Small intestine (tissue), 7 donors: ENCODE data around the gene TTC39B. TPM values are rescaled to one million over a fixed set of nuclear protein-coding genes. Genes with fewer than 3 reads are reported as not detected.

Experiments
- DNase-seq, 2 donors: peaks; one replicate each; pipeline versions ENCODE4 v3.0.0 to v3.0.0-alpha.2; 2013
- FAIRE-seq: peaks from 2 replicates; lab custom pipeline; 2012; peaks lifted over from hg19 to GRCh38; lab: Jason Lieb, UNC
- H3K27ac ChIP-seq, 3 donors: one replicate each; pipeline ENCODE4 v1.5.1; 2013; ENCODE audit warnings: low read length in 2 of 3, mild to moderate bottlenecking in 2 of 3, control low read depth in 1 of 3, inconsistent platforms in 1 of 3, low read depth in 1 of 3, moderate library complexity in 1 of 3
- H3K27me3 ChIP-seq, 3 donors: one replicate each; pipeline ENCODE4 v1.6.1; 2013; ENCODE audit warnings: low read length in 3 of 3, inconsistent platforms in 1 of 3; ENCODE audit not compliant: control insufficient read depth in 3 of 3, insufficient read depth in 3 of 3
- H3K36me3 ChIP-seq, 3 donors: one replicate each; pipeline ENCODE4 v1.6.1; 2013; ENCODE audit warnings: low read length in 3 of 3, inconsistent platforms in 1 of 3, low read depth in 1 of 3, mild to moderate bottlenecking in 1 of 3, moderate library complexity in 1 of 3; ENCODE audit not compliant: control insufficient read depth in 3 of 3, insufficient read depth in 2 of 3
- H3K4me1 ChIP-seq, 3 donors: one replicate each; pipeline ENCODE4 v1.6.1; 2013; ENCODE audit warnings: low read length in 2 of 3, inconsistent platforms in 1 of 3, low read depth in 1 of 3, mild to moderate bottlenecking in 1 of 3, moderate library complexity in 1 of 3; ENCODE audit not compliant: control insufficient read depth in 3 of 3, insufficient read depth in 2 of 3
- H3K4me3 ChIP-seq, 3 donors: one replicate each; pipeline ENCODE4 v1.5.1; 2013; ENCODE audit warnings: low read length in 3 of 3, control low read depth in 1 of 3, inconsistent platforms in 1 of 3, low read depth in 1 of 3, mild to moderate bottlenecking in 1 of 3, moderate library complexity in 1 of 3
- H3K9me3 ChIP-seq, 2 donors: one replicate each; pipeline ENCODE4 v1.6.1; 2013; ENCODE audit warnings: low read depth in 1 of 2, low read length in 1 of 2; ENCODE audit not compliant: control insufficient read depth in 2 of 2, insufficient read depth in 1 of 2
- WGBS, 3 donors: extraction: QIAGEN DNeasy Blood & Tissue Kit; methylation state at CpG; one replicate each; pipeline ENCODE4 v1.1.7; 2013; 5-methylcytosine and 5-hydroxymethylcytosine counted together
- polyA plus RNA-seq, 4 donors: library from polyadenylated mRNA; stranded (reverse) in 3 of 4; unstranded in 1 of 4; fragments of 200-250 nt in 3 of 4; fragments of 120-200 nt in 1 of 4; gene quantifications; one replicate each; pipeline versions ENCODE4 v1.2.1 to v1.2.3, GENCODE V29; 2013
- donor health status: healthy with polysubstance abuse.
- donor health status: control.
- donor health status: control.
- donor health status: Bipolar disorder and iron deficiency.
- donor health status: healthy.

TTC39B gene
- polyA plus RNA-seq, 4 donors = 4.8 to 33.6 (median 6.2) TPM

DNA sequence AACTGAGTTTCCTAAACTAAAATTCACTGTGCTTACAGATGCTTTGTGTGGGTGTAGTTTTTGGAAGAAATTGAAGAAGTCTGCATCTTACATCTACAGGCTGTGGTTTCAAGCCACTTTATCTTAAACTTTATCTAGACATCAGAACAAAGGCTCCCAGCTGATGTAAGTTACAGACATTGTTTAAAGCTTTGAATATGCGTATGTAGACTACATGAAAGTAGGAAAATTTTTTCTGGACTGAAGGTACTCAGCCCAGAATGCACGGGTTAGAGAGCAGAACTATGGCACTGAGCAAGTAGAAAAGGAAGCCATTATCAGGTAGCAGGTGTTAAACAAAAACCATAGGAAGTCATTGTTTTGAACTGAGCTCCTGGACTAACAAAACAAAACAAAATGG is 185.4 kb downstream of the TTC39B start:
- Histone ChIP-seq H3K4me1 (no peaks in the 10 kb centered on the region), H3K36me3 (no peaks in the 10 kb centered on the region), H3K27ac (no peak overlapping the region), H3K9me3 (no peaks in the 10 kb centered on the region), H3K4me3 (no peak overlapping the region), H3K27me3 (no peaks in the 10 kb centered on the region)
- FAIRE-seq (no peak), DNase-seq (no peak)
- WGBS, 3 donors = 50 to 71% (median 51%) methylated on average over 2 of the region's 2 CpGs

DNA sequence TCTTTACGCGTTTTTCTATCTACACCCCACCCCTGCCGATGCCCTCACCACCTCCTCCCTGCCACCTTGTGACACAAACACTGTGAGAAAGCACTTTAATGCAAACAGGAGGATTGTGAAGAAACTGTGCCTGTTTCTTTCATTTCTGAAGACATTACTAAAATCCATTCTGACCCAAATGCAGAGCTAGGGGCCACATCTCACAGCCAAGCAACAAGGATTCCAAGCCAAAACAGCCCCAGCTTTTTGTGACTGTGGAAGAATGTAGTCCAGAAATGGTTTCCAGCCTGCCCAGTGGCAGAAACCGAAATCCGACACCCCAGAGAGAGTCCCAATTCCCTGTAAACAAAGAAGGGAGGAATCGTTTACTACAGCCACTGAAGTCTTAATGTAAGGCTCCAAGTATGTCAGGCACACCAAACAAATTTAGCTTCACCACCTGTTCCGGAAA is 190.9 kb downstream of the TTC39B start:
- Histone ChIP-seq H3K27ac (peak overlapping the region in 1 of 3 donors; percentile 20), H3K4me1 (no peaks in the 10 kb centered on the region), H3K27me3 (peaks cover 0 to 3% (median 0%) of the 10 kb centered on the region in 3 donors), H3K9me3 (no peaks in the 10 kb centered on the region), H3K4me3 (no peak overlapping the region), H3K36me3 (no peaks in the 10 kb centered on the region)
- DNase-seq (no peak), FAIRE-seq (no peak)
- 45 to 63% (median 47%) methylated on average over 7 of the region's 7 CpGs for WGBS, 3 donors

DNA sequence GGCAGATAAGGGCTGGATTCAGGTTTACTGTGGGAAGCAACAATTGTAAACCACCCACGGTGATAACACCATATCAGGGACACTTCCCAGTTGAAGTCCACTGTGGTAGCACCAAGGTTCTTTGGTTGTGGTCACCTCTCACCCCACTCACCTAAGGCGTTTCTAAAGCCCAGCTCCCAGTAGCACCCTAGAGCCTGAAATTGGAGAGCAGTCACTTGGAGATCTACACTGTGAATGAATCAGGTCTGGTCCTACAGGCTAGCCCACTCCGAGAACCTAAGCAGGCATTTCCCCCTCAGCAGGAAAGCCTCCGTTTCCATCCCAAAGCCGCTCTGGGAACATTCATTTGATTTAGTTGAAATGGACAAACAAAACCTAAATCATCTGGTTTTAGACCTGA is 191.3 kb downstream of the TTC39B start:
- WGBS, 3 donors = 65 to 71% (median 68%) methylated on average over 5 of the region's 5 CpGs
- no peak overlapping the region for H3K4me3 ChIP-seq

DNA sequence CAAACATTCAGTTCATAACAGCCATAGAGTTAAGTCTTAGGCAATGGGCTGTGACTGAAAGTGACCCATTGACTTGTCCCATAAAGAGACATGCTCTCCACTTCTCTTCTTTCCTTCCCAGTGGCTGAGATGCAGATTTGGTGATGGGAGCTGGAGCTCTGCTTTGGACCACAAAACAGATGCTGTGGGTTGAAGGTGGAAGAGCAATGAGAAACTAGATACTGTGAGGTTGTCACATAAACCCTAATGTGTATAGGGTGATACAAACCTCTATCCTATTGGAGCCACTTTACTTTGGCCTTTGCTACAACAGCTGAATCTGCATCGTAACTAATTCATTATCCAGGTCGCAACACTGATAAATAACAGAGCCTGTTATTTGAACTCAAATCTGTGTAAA is 192.0 kb downstream of the TTC39B start:
- Histone ChIP-seq H3K27ac (no peak overlapping the region), H3K27me3 (peaks cover 0 to 3% (median 0%) of the 10 kb centered on the region in 3 donors), H3K4me1 (no peaks in the 10 kb centered on the region), H3K36me3 (no peaks in the 10 kb centered on the region), H3K9me3 (no peaks in the 10 kb centered on the region), H3K4me3 (no peak overlapping the region)
- WGBS, 3 donors = 63 to 83% (median 69%) methylated on average over 2 of the region's 2 CpGs
- DNase-seq = no peak
- FAIRE-seq = no peak

More for the DNA sequence above, 191.3 kb downstream of the TTC39B start:
- Histone ChIP-seq H3K27me3 (peaks cover 0 to 3% (median 0%) of the 10 kb centered on the region in 3 donors), H3K9me3 (no peaks in the 10 kb centered on the region), H3K27ac (peak overlapping the region in 1 of 3 donors; percentile 20), H3K4me1 (no peaks in the 10 kb centered on the region), H3K36me3 (no peaks in the 10 kb centered on the region)
- FAIRE-seq (no peak), DNase-seq (no peak)

Other genes with a start within 250 kb of the TTC39B start
- 10 to 100 TPM in 3 of 4 donors, 1 to 10 TPM in 1; 7.6 to 36.7 (median 13.7) TPM for gene SNAPC3, start 115.7 kb upstream of the TTC39B start, polyA plus RNA-seq
- 10 to 100 TPM; 10.1 to 60.8 (median 25.3) TPM for gene PSIP1, start 203.8 kb upstream of the TTC39B start, polyA plus RNA-seq
- gene CCDC171, start 245.8 kb upstream of the TTC39B start, polyA plus RNA-seq = 1 to 10 TPM in 2 of 4 donors, under 1 TPM in 2; 0.27 to 2.1 (median 0.92) TPM